ENCODE data around the gene CTNNBL1.

- TF ChIP-seq, protein P1, sequence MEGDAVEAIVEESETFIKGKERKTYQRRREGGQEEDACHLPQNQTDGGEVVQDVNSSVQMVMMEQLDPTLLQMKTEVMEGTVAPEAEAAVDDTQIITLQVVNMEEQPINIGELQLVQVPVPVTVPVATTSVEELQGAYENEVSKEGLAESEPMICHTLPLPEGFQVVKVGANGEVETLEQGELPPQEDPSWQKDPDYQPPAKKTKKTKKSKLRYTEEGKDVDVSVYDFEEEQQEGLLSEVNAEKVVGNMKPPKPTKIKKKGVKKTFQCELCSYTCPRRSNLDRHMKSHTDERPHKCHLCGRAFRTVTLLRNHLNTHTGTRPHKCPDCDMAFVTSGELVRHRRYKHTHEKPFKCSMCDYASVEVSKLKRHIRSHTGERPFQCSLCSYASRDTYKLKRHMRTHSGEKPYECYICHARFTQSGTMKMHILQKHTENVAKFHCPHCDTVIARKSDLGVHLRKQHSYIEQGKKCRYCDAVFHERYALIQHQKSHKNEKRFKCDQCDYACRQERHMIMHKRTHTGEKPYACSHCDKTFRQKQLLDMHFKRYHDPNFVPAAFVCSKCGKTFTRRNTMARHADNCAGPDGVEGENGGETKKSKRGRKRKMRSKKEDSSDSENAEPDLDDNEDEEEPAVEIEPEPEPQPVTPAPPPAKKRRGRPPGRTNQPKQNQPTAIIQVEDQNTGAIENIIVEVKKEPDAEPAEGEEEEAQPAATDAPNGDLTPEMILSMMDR (IDR thresholded peaks at IDR 0.05): no peak
- TF ChIP-seq POLR2A (IDR thresholded peaks at IDR 0.05) (no peak), POLR2AphosphoS5 (IDR thresholded peaks at IDR 0.05) (no peak), EP300 (IDR thresholded peaks at IDR 0.05) (no peak)
These were observed 134.9 kb downstream of the CTNNBL1 start for GRCh38 chr20:37828684-37829083.

Data from stomach (tissue), 4 donors.